Iris pigment epithelial cell (primary cell): ENCODE results near the gene ZGRF1.
"Not testable (repeated sequence)": the region's sequence is repeated elsewhere in the genome, so short reads cannot be mapped to it uniquely, and the experiment has no call there.

Experiments
- DNase-seq: peaks from one replicate; pipeline ENCODE4 v3.0.0-alpha.2; 2011; ENCODE audit warnings: low read depth

The ZGRF1 gene

DNA sequence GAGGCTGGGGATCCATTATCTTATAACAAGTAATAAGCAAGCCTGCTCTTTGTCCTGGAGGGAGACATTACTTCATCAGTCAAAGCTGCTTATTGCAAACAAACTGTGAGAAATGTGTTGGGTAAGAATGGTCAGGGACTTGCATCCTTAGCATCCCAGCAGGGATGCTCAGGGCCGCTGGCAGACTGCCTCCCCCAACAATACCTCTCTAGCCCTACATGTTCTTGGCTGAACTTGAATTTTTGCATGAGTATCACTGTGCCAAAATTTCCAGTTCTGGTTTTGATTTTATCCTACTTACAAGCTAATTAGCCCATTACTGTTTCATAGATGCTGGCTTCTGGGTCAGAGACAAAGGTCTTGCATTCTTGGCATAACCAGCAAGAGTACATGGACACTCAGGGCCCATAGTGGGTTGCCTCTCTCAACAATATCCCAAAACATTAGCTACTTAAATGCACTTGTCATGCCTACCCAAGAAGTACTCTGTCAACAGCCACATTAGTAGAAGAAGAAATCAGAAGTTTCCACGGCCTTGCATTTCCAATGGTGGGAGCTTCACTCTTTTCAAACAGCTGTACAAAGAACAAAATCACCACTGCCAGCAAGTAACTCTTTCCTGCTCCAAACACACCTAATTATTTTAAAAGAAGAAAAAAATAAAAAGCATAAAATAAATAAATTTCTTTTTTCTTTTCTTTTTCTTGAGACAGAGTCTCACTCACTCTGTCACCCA lies 78.9 kb downstream of the ZGRF1 start:
- no peak for DNase-seq

DNA sequence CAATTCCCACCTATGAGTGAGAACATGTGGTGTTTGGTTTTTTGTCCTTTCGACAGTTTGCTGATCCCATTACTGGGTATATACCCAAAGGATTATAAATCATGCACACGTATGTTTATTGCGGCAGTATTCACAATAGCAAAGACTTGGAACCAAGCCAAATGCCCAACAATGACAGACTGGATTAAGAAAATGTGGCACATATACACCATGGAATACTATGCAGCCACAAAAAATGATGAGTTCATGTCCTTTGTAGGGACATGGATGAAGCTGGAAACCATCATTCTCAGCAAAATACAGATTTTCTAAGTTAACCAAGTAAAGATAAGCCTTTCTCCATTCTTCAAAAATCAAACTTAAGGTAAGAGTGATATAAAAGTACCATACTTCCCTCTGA lies 82.4 kb downstream of the ZGRF1 start:
- not testable (repeated sequence) for DNase-seq

DNA sequence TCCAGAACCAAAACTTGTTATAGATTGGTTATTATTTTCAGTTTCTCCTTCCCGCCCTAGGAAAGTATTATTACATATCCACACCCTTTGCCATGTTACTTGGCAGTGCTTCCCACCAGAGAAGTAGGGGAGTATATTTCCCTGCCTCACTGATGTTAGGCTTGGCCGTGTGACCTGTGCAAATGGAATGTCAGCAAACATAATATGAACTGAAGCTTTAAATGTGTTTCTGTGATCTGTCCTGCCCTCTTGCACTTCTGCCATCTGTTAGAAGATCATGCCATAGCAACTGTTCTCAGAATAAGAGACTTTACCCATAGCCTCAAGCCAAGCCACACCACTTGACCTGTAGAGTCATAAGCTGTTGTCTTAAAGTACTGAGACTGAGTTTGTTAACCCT lies 84.0 kb downstream of the ZGRF1 start:
- DNase-seq = peak; percentile 65

GRCh38 chr4:112550728-112551127 lies 86.0 kb downstream of the ZGRF1 start:
- peak; percentile 81 for DNase-seq

GRCh38 chr4:112546476-112546875 lies 90.2 kb downstream of the ZGRF1 start:
- DNase-seq = no peak

GRCh38 chr4:112545346-112545745 lies 91.4 kb downstream of the ZGRF1 start:
- DNase-seq = no peak

DNA sequence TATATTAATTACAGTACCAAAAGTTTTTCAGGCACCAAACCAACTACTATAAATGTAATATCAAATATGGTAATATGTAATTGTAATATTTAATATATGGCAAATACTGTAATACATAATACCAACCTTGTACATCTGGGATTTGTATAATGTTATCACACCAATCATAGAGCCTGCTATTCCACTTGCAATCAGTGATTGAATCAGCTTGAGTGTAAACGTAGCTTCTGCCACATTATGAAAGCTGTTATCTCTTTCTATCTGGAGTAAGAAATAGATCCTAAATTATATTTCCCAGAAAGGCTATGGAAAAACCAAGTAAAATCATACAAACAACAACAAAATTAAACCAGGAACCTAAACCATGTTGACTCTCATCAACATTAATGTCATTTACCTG lies 96.0 kb downstream of the ZGRF1 start:
- no peak for DNase-seq

DNA sequence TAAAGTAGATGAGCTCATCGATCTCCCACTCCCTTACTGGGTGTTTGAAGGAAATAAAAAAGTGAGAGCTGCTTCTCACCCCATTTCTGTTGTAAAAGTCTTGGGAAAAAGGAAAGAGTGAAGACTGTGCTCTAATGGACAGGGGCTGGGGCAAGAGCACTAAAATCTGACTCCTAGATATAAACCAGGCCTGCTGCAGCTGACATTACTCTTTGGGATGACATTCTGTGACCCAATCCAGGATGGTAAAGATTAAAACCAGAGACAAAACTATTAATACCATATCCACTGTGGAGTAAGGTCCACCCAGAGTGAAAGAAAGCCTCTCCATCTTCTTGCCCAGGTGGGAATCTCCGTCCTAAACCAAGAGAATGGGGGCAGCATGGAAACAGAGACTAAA lies 100.6 kb downstream of the ZGRF1 start:
- no peak for DNase-seq

DNA sequence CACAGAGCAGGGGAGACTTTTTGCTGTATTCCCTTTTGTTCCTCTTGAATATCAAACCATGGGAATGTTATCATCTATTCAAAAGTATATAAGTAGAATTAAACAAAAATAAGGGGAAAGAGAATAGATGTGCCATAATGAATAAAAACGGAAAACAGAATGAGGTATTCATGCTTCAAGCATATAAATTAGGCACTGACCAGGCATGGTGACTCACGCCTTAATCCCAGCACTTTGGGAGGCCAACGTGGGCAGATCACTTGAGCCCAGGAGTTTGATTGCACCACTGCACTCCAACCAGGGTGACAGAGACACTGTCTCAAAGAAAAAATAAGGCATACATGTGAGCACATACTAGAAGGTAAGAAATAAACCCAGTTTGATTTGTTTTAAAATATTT lies 104.4 kb downstream of the ZGRF1 start:
- peak; percentile 58 for DNase-seq

DNA sequence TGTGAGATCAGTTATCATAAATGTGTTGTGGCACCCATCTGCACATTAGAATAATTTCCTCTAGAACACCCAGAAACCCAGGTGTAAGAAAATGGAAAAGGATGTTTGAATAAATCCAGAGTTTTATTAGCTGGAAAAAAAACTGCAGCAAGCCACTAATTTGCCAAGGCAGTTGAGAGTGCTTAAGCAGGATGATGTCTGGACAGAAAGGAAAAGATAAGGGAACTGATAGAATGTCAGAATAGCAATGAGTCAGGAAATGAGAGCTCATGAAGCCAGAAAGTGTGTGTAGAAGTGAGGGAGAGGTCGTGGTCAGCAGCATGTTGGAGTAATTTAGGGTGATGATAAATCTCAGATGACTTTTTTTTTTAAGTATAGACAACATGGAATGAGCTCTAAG lies 105.6 kb downstream of the ZGRF1 start:
- DNase-seq = peak; percentile 15

- no peak for DNase-seq
These were observed 110.6 kb downstream of the ZGRF1 start for GRCh38 chr4:112526061-112526460.

- DNase-seq = no peak
These were observed 112.8 kb downstream of the ZGRF1 start for GRCh38 chr4:112523764-112524505.

- peak; percentile 28 for DNase-seq
These were observed 113.5 kb downstream of the ZGRF1 start for GRCh38 chr4:112523008-112523721.

GRCh38 chr4:112522431-112522830 lies 114.3 kb downstream of the ZGRF1 start:
- DNase-seq = not testable (repeated sequence)

DNA sequence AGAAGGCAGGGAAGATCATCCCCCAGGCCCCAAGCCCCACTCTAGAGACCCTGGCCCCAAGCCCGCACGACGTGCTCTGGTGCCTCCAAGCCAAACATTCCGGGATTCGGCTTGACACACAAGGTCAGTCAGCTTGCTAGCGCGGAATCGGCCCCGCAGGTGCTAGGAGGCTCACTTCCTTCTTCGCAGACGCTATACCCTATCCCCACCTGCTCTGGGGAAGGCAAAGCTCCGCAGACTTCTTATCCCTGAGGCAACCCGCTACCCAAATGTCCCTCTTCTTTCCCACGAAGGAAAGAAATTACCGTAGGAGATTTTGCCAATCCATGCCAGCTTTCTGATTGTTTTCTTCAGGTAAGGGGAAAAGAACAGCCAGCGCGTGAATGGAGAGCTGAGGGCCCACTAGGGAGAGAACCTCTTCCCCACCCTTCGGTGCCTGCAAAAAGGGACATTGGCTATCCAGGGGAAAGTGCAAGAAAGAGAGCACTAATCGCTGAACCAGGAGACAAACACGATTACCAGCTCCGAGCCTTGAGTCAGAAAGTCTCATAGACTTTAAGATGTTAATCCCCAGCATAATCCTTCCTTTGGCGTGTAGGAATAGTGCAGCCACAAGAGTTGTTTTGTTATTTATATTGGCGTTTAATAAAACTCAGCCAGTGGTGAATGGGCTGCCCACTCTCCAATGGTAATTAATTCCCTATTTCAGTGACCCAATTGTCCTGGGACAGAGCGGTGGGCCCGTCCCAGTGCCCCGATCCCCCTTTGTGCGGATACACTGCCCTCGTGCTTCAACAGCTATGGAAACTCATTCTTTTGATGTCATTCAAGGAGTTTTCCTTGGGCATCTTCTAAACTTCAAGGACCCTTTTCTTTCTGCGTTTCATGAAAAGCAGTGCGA lies 115.3 kb downstream of the ZGRF1 start:
- no peak for DNase-seq

- no peak for DNase-seq
These were observed 116.0 kb downstream of the ZGRF1 start for GRCh38 chr4:112520598-112521122.

DNA sequence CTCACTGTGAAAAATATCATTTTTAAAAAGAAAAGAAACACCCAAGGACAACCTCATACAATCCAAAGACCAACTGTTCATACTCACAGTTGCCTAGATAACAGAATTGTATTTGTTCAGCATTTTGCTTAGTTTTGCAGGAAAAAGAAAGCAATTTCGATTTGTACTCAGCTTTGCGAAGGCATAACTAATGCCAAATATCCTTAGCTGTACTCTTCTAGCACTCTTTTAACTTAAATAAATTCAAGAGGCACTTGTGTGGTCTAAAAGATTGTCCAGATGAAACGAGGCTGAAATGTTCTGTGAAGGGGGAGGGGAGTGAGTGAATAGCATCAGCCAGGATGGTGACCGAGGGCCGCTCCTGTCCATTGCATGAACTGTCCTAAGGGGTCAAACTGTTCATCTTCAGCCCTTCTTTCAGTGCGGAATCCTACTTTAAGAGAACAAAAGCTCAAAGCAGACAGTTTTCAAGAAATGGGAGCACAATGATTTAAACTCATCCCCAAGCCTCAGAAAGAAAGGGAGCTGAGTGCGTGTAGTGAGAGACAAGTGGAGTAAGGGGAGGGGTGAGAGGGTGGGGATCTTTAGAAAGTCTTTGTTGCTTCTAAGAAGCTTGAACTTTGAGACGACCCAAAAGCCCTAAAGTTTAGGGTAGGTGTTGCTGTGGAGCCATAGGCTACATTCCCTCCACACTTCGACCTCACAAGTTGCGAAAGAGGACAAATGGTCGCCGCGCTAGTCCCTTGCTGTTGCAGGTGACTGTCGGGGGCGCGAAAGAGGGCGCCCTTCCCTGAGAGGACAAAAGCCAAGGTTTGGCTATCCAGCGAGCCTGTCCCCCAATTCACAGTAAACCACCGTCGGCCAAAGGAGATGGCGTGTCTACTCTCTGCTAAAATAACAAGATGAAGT lies 116.8 kb downstream of the ZGRF1 start:
- no peak for DNase-seq

- no peak for DNase-seq
These were observed 118.0 kb downstream of the ZGRF1 start for GRCh38 chr4:112518675-112519074.

DNA sequence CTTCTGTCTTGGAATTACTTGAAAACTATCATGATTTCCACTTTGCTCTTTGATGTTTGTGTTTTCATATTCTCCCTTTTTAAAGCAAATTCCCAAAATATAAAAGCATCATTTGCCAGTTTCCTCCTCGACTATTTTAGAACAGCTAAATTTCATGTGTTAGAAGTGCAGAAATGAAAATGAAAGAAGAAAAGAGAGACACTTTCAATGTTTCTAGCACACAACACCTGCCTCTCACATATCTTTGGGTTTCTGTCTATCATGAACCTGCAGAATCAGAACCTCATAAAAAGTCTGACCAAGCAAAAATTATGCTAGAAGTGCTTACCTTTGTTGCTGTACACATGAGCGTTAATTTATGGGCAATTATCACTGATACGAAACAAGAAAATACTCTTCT lies 118.8 kb downstream of the ZGRF1 start:
- no peak for DNase-seq

DNA sequence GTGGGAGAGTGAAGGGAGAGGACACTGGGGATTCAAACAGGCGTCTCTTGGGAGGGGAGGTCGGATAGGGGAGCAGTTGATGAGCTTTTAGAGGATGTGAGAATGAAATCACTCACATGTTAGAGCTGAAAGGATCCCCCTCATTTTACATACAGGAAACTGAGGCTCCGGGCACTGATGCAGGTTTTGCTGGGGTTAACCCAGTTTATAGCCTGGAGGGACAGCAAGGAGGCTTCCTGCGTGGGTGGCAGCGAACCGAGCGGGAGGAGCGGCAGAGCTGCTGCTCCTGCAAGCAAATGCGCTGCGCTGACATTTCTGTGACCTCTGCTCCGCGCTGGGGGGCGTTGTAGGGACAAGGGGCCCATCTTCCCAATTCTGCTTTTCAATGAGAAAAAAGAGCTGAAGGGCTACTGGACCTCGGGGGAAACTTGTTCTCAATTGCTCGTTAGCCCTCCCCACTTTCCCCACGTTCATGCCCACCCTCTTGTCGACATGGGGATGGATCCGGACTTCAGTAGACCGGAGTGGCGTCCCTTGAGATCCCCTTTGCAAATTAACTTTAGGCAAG lies 119.6 kb downstream of the ZGRF1 start:
- no peak for DNase-seq
